ENCODE measurements around the gene ZNF526.

- TF ChIP-seq CTCF (IDR thresholded peaks at IDR 0.05) (no peak), EZH2 (IDR thresholded peaks at IDR 0.05; ENCODE audit: borderline replicate concordance, insufficient read depth, low read depth, low read length, poor library complexity, severe bottlenecking) (no peak)
Measured at GRCh38 chr19:42271861-42272534, 51.9 kb downstream of the ZNF526 start.

All from B cell (primary cell).